GM18498 (cell line): ENCODE measurements around the gene WDR19.
"Not testable (repeated sequence)": the region's sequence is repeated elsewhere in the genome, so short reads cannot be mapped to it uniquely, and the experiment has no call there.

Experiments
- ATAC-seq: cut with Tn5 transposase; IDR thresholded peaks from one replicate; pipeline ENCODE4 v1.9.1; 2021; ENCODE audit warnings: mild to moderate bottlenecking, moderate library complexity; ENCODE audit not compliant: unreplicated experiment

Gene WDR19

GRCh38 chr4:39292433-39292832 lies 110.1 kb downstream of the WDR19 start:
- ATAC-seq, result not testable (repeated sequence)

- no peak for ATAC-seq
Measured at GRCh38 chr4:39295784-39296183, 113.5 kb downstream of the WDR19 start.

GRCh38 chr4:39302901-39303300 lies 120.6 kb downstream of the WDR19 start:
- ATAC-seq, result no peak

- ATAC-seq, result no peak
Measured at GRCh38 chr4:39303871-39304270, 121.5 kb downstream of the WDR19 start.

- no peak for ATAC-seq
Measured at GRCh38 chr4:39304651-39305050, 122.3 kb downstream of the WDR19 start.

- no peak for ATAC-seq
Measured at GRCh38 chr4:39305912-39306677, 123.8 kb downstream of the WDR19 start.

- no peak for ATAC-seq
Measured at GRCh38 chr4:39308611-39309010, 126.3 kb downstream of the WDR19 start.

- no peak for ATAC-seq
Measured at GRCh38 chr4:39312816-39313215, 130.5 kb downstream of the WDR19 start.

GRCh38 chr4:39319676-39320075 lies 137.3 kb downstream of the WDR19 start:
- ATAC-seq, result no peak

GRCh38 chr4:39320381-39321115 lies 138.2 kb downstream of the WDR19 start:
- ATAC-seq, result no peak

- ATAC-seq, result no peak
Measured at GRCh38 chr4:39323821-39324220, 141.5 kb downstream of the WDR19 start.

GRCh38 chr4:39324446-39324845 lies 142.1 kb downstream of the WDR19 start:
- no peak for ATAC-seq

- no peak for ATAC-seq
Measured at GRCh38 chr4:39324897-39325613, 142.7 kb downstream of the WDR19 start.

- no peak for ATAC-seq
Measured at GRCh38 chr4:39326468-39326977, 144.2 kb downstream of the WDR19 start.

GRCh38 chr4:39330353-39330752 lies 148.0 kb downstream of the WDR19 start:
- ATAC-seq, result no peak

- no peak for ATAC-seq
Measured at GRCh38 chr4:39331191-39331590, 148.9 kb downstream of the WDR19 start.
